Hematopoietic multipotent progenitor cell (in vitro differentiated cells): Measurements from ENCODE around the gene KCNJ16. TPM values are rescaled to one million over a fixed set of nuclear protein-coding genes. Genes with fewer than 3 reads are reported as not detected.

Experiments
- DNase-seq, 3 donors: peaks; one replicate each; pipeline ENCODE4 v3.0.0-alpha.2; 2011 to 2015; ENCODE audit warnings: low read depth in 2 of 3, low spot score in 2 of 3
- total RNA-seq: library from RNA; depleted of rRNA; stranded (reverse); fragments of >200 nt; gene quantifications from one replicate; pipeline ENCODE4 v1.2.3, GENCODE V29; 2012

KCNJ16 gene
- total RNA-seq, 1 donor, result under 0.01 TPM

DNA sequence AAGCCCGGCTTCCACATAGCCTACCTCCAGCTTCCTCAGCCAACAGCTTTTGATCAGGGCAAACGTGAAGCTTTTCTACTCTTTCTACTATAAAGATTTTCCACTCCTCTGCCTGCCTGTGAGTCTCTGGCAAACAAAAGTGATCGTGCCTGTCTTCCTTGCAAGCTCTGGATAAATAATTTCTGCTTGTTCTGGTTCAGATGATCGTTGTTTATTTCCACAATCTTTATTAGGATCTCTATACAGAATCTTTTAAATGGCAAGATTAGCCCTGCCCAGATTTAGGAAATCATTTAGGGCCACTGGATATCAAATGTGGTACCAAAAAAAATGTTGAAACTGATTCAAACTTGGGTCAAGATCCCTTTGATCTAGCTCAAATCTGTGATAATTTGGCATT, 20.4 kb downstream of the KCNJ16 start:
- no peak for DNase-seq

DNA sequence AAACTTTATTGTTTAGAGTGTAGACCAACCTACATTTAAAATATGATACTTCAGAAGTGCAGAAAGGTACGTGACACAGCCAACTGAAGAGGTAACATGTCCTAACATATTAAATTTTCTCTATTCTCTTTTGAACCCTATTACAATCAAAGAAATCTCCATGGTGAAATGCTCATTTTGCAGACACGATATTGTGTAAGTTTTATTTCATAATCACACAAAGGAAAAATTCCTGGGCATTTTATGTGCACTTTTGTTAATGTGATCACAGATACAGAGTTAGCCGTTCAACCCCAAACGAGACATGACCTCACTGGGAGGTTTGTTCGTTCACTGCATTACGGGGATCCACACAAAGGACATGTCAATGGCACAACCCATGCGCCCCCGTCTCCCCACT, 21.8 kb downstream of the KCNJ16 start:
- DNase-seq, result no peak

DNA sequence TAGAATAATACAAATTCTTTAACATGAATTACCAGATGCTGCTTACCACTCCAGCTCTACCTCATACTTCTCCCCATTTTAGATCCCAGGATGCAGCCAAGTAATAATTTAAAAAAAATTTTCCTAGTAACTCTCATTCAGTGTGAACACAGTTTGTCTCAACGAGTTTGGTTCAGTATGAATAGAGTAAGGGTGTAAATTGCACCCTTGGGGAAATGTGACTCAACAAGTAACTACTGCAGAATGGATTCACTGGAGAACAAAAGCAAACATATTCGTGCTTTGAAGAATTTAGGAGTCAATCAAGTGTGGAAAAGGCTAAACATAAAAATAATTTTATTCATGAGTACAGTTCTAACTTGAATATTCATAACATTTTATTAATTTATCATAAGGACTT, 23.0 kb downstream of the KCNJ16 start:
- no peak for DNase-seq

DNA sequence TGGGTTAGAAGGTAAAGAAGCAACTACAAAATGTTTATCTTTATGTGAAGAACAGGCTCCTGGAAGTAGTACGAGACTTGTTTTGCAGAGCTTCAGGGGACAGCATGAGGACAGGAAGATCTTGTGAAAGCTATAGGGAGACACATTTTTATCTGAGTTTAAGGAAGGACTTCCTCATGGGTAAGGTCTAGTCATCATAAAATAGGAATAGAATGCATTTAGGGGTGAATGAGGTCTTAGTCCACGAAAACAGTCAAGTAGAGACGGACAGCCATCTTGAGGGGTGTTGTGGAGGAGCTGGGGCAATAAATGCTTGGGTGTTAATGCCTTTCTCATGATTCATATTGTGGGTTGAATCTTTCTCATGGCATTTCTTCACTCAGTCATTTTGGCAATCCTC, 24.3 kb downstream of the KCNJ16 start:
- DNase-seq, result peak in 1 of 3 donors; percentile 27

DNA sequence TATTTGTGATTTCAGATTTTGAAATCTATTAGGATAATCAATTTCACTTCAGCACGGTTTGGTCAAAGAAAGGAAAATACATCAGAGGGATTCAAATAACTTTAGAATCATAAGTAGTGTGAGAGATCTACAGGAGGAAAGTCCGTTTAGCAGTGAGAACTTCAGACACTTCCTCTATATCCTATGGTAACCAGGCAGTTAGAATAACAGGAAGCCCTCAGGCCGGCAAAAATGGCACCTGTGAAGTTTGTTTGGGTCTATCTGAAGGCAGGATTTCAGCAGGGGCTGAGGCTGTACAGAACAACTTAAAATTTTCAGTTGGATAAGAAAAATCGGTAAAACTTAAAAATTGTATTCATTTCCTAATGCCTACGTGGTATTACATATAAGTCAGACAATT, 24.9 kb downstream of the KCNJ16 start:
- DNase-seq, result peak in 1 of 3 donors; percentile 82

DNA sequence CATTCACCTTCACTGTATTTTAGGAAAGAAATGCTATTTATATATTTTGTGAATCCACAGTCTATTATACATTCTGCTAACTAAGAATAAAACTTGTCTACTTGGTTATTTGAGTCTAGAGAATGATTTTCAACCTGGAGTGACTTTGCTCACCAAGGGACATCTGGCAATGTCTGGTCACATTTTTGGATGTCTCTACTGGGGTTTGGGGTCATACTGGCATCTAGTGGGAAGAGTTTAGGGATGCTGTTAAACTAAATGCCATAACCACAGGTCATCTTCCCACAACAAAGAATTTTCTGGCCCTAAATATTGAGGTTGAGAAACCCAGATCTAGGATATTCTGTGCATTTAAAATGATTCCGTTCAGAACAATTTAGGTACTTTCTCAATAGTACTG, 26.0 kb downstream of the KCNJ16 start:
- DNase-seq, result peak in 1 of 3 donors; percentile 48

DNA sequence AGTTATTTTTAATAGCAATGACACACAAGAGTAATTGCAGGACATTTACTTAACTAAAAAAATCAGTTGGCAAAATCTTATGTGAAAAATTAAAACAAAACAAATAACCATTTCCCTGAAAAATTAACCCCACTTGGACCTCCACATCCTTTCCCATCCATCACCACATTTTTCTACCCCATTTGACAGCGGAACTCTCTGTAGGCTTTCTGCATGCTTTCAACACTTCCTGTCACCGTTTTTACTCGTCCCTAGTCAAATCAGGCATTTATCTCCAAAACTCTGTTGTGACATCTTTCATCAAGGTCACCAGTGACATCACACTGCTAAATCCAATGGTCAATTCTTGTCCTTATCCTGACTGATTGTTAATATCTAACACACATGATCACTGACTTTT, 27.5 kb downstream of the KCNJ16 start:
- no peak for DNase-seq

DNA sequence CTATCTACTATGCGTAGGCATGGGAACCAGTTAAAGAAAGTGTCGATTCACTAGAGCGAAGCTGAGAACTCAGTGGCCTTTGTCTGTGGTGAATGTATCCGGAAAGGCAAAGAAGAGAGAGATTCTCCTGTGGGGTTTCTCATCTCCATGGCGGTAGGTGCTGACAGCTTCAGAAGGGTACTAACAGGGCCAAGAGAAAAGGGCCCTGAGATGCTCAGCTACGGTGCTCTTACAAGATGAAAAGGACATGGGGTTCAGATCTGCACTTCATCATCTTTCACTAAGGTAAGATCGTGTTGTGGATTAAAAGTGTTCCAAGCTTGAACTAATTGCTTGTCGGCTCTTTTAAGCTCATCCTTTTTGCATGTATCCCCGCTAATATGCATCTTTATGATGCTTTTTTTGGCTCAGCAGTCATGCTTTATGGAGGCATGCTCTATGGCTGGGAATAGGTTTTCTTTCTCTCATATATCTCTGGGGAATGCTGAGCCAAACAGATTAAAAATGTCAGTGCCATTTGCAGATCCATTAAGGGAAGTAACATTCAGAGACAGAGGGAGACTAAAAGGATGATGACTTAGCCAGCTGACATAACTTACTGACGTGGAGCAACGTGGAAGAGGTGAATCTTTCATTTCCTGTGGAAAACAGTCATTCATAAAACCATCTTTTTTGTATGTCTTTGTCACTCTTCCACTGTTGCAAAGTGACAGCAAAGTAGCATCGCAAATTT, 29.9 kb downstream of the KCNJ16 start:
- no peak for DNase-seq

DNA sequence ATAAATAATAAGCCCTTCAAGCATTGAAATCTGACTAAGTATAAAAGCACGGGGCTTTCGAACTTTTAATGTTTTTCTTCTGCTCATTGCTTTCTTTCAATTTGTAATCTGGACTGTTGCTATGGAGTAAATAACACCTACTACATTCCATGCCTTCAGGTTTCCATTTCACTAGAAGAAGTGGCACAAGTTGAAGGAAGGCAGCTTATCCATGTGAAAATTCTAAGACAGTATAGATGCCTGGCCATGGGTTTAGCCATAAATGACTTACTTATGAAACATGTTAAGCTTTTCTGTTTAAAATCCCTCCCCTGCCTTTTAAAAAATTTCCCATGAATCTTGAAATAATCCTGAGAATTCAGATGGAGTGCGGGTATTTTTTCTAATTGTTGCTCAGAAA, 30.6 kb downstream of the KCNJ16 start:
- no peak for DNase-seq

DNA sequence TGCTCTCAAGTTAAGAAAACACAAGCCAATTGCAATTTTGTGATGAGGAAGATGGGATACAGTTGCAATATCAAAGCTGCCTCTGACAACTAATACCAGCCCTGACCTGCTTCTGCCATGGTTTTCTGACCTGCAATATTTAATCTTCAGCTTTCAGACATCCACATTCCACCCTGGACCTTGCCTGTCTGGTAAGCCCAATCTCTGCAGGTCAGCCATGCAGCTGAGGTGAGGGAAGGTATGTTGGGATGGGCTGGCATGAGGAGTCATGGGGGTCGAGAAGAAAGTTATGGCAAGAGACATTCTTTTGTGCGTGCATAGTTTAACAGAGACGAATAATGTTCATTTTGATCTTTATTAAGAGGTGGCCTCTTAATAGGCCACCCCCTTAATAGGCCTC, 31.5 kb downstream of the KCNJ16 start:
- no peak for DNase-seq

DNA sequence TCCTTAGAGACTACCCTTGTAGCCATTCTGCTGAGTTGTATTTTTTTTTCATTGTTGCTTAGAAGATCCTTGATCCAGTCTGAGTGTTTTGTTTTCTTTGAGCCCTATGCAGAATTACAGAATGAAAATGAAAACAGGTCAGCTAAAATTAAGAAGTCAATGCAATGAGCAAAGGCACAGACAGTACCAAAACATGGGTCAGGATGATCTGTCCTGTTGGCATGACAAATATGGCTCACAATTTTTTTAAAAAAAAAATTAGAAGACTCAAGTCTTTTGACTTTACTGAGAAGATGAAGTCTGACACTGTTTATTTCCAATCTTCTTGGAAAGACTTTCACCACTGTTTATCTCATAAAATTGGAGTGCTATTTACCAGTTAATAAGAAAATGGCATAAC, 32.4 kb downstream of the KCNJ16 start:
- no peak for DNase-seq

DNA sequence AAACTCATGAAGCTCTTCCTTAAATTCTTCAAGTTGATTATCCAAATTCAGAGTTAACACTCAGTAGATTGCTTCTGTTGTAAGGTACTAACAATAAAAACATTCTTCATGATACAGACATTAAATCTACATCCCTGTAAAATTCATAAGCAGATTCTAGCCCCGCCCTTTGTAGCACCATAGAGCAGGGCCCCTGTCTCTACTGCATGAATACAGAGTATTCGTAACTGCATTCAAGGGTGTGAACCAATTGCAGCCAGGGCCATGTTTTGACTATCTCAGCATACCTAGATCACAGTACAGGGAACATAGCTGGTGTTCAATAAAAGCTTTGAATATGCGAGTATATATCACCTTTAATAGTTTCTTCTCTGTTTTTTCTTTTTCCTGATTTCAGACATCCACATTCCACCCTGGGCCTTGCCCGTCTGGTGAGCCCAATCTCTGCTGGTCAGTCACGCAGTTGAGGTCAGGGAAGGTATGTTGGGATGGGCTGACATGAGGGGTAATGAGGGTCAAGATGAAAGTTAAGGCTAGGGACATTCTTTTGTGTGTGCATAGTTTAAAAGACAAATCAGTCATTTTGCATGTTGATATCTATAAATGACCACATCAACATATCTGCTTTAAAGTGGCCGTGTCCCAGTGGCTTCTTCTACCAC, 33.0 kb downstream of the KCNJ16 start:
- DNase-seq, result no peak

DNA sequence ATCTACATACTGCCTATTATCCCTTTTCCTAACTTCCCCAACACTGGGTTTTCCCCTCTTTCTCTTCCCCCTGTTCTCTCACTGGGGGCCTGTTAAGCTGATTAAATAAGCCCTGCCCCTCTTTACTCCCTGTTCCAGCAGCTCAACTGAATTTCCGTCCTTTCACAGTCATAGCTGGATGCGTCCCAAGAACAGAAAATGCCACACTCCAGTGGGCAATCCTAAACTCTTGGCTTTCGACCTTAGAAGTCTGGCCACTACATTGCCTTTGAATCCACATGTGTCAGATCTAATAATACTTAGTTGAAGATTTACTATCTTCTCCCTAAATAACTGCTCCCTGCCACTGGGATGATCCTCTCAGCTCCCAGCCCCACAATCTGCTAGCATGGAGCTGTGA, 34.5 kb downstream of the KCNJ16 start:
- DNase-seq, result no peak

DNA sequence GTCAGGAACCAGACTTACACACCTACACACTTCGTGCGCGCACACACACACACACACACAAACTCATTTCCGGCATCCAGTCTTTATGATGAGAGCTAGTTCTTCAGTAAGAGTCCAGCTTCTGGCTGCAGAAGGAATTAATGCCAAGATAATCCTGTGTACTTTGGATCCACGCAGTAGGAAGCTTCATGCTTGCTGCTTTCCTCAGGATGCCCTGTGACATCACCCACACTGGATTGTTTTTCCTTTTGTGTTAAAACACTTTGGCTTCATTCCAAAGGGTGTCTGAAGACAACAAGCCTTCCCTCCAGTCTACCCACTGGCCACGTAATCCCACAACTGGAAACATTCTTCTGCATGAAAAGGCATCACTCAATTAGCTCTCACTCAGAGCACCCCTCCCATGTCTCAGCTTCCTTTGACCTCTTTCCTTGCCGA, 35.4 kb downstream of the KCNJ16 start:
- no peak for DNase-seq

DNA sequence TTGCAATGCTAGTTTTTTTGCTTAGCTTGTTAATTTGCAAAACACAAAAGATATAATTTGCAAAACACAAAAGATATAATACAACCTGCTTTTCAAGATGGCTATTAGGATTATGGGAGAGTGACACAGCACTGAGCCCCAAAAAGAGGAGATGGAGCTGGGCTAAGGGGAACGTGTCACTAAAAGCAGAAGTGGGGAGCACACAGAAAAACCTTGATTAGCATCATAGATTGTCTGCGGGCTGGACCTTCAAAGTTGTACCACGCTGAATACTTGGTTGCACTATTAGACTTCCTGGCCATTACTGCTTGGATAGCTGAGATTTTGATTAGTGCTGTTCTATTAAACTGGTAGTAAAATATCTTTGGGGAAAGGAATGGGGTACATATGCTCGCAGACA, 36.2 kb downstream of the KCNJ16 start:
- DNase-seq, result peak in 1 of 3 donors; percentile 40

DNA sequence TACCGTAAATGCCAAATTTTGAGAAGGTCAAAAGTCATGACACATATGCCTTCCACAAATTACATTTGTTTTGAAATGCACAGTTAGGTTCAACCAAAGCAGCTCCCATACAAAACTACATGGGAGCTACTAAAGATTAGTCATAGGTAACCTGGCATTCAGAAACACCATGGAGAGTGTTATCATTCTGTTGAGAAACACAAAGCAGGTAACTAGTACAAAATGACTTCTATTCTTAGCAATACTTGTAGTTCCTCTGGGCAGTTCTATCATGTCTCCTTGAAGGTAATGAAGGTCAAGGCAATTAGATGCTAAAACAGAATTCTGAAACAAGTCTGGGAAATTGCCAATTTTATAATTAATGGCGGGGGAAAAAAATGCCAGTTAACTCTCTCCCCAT, 39.4 kb downstream of the KCNJ16 start:
- no peak for DNase-seq

DNA sequence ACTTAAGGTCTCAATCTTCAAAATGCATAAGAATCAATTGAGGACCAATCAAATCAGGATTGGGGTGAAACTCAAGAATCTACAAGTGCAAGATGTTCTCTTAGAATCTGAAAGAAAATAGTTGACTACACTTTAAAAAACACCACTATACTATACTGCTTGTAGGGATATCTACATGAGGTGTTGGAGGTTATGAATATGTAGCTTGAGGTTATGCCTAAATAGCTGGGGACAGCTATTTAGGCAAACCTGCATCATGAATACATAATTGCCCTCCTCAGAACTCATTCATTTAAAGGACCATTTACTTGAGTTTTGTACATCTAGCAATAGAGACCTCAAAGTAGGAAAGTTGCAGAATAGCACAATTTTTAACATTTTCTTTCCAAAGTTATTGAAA, 40.1 kb downstream of the KCNJ16 start:
- DNase-seq, result no peak

DNA sequence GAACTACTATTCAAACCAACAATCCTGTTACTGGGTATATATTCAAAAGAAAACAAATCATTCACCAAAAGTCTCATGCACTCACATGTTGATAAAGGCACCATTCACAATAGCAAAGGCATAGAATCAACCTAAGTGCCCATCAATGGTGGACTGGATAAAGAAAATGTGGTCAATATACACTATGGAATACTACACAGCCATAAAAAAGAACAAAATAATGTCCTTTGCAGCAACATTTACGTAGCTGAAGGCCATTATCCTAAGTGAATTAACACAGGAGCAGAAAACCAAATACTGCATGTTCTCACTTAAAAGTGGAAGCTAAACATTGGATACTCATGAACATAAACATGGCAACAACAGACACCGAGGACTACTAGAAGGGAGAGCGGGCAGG, 41.9 kb downstream of the KCNJ16 start:
- DNase-seq, result no peak

DNA sequence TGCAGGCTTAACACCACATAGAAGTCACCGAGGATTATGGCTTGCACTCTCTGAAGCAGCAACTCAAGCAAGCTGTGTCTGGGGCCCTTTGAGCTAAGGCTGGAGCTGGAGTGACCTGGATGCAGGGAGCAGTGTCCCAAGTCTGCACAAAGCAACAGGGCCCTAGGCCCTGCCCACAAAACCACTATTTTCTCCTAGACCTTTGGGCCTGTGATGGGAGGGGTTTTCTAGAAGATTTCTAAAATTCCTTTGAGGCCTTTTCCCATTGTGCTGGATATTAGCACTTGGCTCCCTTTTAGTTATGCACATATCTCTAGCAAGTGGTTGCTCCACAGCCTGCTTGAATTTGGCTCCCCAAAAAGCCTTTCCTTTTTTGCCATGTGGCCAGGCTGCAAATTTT, 44.5 kb downstream of the KCNJ16 start:
- no peak for DNase-seq

DNA sequence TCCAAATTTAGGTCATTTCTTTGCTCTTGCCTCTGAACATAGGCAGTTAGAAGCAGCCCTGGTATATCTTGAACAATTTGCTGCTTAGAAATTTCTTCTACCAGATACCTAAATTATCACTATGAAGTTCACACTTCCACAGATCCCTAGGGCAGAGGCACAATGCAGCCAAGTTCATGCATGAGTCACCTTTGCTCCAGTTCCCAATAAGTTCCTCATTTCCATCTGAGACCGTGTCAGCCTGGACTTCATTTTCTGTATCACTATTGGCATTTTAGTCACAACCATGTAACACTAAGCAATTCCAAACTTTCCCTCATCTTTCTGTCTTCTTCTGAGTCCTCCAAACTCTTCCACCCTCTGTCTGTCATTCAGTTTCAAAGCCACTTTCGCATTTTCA, 45.0 kb downstream of the KCNJ16 start:
- no peak for DNase-seq

DNA sequence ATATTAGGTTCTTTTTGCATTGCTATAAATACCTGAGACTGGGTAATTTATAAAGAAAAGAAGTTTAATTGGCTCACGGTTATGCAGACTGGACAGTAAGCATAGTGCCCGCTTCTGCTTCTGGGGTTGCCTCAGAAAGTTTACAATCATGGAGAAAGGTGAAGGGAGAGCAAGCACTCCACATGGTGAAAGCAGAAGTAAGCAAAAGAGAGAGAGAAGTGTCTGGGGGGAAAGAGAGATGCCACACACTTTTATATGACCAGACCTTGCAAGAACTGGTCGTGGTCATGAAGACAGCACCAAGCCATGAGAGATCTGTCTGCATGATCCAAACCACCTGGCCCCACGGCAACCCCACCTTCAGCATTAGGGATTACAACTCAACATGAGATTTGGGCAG, 45.4 kb downstream of the KCNJ16 start:
- DNase-seq, result peak in 1 of 3 donors; percentile 49

DNA sequence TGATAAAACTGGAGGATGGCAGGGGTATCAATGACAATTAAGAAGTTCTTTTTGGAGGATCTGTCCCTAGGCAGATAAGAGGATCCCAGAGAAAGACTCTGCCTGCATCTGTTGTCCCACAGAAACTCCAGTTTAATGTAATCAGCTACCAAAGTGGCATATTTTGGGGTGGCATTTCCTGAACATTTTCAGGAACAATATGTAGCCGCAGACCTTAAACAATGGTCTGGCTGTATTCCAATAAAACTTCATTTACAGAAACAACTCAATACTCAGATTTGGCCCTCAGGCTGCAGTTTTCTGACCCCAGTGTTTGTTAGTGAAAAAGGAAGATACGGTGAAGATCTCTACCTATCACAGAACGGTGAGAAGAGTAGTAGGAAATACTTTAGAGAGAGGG, 46.1 kb downstream of the KCNJ16 start:
- DNase-seq, result no peak

DNA sequence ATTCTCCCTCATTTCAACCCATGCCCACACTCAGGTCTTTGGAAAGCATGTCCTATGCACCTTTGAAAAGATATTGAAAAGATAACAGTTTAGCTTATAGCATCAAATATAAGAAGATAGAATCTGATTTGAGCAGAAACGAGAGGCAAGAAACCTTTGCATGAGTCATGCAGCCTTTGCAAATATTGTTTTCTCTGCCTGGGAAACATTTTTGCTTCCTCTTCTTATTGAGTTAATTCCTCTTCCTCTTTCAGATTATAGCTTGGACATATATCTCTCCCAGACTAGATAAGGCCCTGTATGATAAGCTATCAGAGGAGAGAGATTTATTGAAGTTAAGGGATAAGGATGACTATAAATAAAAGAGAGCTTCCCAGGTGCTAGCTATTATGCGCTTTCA, 48.2 kb downstream of the KCNJ16 start:
- peak in 1 of 3 donors; percentile 52 for DNase-seq
